Testis (tissue), 3 donors: ENCODE measurements around the gene TSPAN2. TPM values are rescaled to one million over a fixed set of nuclear protein-coding genes. Genes with fewer than 3 reads are reported as not detected.

Experiments
- DNase-seq: peaks from one replicate; pipeline ENCODE4 v3.0.0-alpha.2; 2019
- H3K27ac ChIP-seq, 2 donors: fragments of 200-600 bp; sonication (generic); one replicate each; pipeline ENCODE4 v1.5.1; 2019
- H3K27me3 ChIP-seq: fragments of 200-600 bp; sonication (generic); one replicate; pipeline ENCODE4 v1.5.1; 2019
- H3K36me3 ChIP-seq: fragments of 200-600 bp; sonication (generic); one replicate; pipeline ENCODE4 v1.5.1; 2017; ENCODE audit warnings: low read depth; ENCODE audit errors: missing control alignments
- H3K4me1 ChIP-seq: fragments of 200-600 bp; sonication (generic); one replicate; pipeline ENCODE4 v1.5.1; 2019
- H3K4me3 ChIP-seq, 2 donors: fragments of 200-600 bp; sonication (generic); one replicate each; pipeline ENCODE4 v1.5.1; 2017 to 2019
- H3K9me3 ChIP-seq: fragments of 200-600 bp; sonication (generic); one replicate; pipeline ENCODE4 v1.5.1; 2017
- CTCF ChIP-seq, 3 experiments: fragments of 450-650 bp in 2 of 3; fragments of 200-600 bp in 1 of 3; sonication (generic) in 1 of 3; IDR thresholded peaks; one replicate each; pipeline ENCODE4 v1.5.1; 2016 to 2019; ENCODE audit warnings: antibody characterized with exemption in 3 of 3, mild to moderate bottlenecking in 2 of 3, moderate library complexity in 1 of 3
- POLR2A ChIP-seq: fragments of 450-650 bp; IDR thresholded peaks from one replicate; pipeline ENCODE4 v1.6.1; 2017; ENCODE audit warnings: antibody characterized with exemption, mild to moderate bottlenecking, moderate library complexity
- WGBS, 2 donors: methylation state at CpG; one replicate each; pipeline ENCODE4 v1.1.5; 2018; 5-methylcytosine and 5-hydroxymethylcytosine counted together
- intact Hi-C: fragments of 100-400 bp; cut with DNase I; formaldehyde crosslinking; loops from one replicate; pipeline ENCODE4 v1.15.1; 2023; ENCODE audit warnings: low total_unique reads
- polyA plus RNA-seq: library from polyadenylated mRNA; stranded (reverse); fragments of 350-450 nt; fragmentation: Illumina TruSeq; extraction: RNeasy Lipid Tissue Mini Kit (QIAGEN cat#74804); gene quantifications from one replicate; pipeline ENCODE4 v1.2.3, GENCODE V29; 2014; ENCODE audit warnings: low read depth, low replicate concordance; ENCODE audit not compliant: insufficient read depth
- total RNA-seq, 2 donors: library from RNA; depleted of rRNA; stranded (reverse); fragments of >200 nt; gene quantifications; one replicate each; pipeline ENCODE4 v1.2.3, GENCODE V29; 2016

Gene TSPAN2
- total and polyA plus RNA-seq, 3 donors from 2014 or later = 1.0 to 6.0 (median 1.2) TPM

DNA sequence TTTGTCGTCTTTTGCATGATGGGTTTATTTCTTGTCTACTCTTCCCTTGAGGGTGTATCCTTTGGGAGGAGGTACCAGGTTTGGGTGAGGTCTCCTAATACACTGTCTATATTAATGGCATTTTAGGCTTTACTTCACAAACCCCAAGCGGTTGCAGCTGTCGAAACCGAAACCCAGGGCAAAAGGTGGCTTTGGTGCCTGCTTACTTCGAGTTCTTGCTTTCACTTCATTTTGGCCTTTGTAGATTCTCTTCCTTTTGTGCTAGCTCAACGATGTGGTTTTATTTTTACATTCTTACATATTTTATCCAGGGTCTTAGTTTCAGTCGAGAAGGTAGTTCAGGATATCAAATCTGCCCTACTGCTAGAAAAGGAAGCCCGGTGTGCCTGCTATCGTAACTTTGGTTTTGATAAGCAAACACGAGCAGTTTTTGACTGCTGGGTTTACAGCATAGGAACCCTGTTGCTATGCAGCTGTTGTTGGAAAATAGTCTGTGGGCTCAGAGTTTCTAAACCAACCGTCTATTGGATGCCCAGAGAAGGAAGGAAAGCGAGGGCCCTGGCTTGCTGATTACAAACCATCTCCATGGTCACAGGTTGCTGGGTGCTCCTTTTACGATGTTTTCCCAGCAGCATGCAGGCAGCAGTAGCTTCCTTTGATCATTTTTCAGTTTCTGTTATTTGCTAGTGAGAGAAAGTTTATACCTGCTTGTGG is 9.8 kb upstream of the TSPAN2 start:
- no peak overlapping the region for H3K27ac ChIP-seq
- no peak for TF ChIP-seq CTCF (IDR thresholded peaks at IDR 0.05)
- no peak for TF ChIP-seq POLR2A
- no peaks in the 10 kb centered on the region for H3K27me3 ChIP-seq
- H3K9me3 ChIP-seq = no peaks in the 10 kb centered on the region
- no peaks in the 10 kb centered on the region for H3K36me3 ChIP-seq
- whole genome bisulfite sequencing, 2 donors = 39 to 57% methylated on average over 13 of the region's 13 CpGs
- no peaks in the 10 kb centered on the region for H3K4me1 ChIP-seq
- DNase-seq = no peak
- intact Hi-C loops = no loop called here
- no peak overlapping the region for H3K4me3 ChIP-seq

DNA sequence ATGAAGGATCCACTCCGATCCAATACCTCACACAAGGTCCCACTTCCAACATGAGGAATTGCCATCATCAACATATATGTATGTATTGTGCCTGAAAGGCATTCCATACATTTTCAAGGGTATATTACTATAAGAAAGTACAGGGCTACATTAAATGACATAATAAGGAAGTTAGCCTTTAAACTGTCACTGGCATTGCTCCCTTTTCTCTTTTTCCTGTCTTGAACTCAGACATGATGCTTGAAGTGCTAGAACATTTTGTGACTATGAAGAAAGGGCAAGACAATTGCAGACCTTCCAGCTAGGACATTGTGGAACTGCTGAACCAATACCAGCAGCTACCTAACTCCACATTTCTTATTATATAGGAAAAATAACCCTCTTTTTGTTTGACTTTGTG is 2.9 kb upstream of the TSPAN2 start:
- WGBS, 2 donors = 88 to 96% methylated on average over 1 of the region's 1 CpG

DNA sequence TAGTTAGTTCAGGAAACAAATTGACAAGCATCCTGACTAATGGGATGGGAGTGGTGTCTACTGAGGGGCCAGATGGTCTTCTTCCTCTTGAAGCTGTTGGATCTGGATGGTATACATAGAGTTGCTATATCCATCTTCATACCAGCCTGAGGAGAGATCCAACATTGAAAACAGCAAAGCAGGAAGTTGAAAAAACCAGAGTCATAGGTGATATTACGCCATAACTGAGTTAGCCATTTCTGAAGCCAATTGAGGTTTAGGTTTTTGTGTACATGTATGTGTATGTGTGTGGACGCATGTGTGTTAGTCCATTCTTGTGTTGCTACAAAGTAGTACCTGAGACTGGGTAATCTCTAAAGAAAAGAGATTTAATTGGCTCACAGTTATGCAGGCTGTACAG is 2.3 kb upstream of the TSPAN2 start:
- Histone ChIP-seq H3K4me1 (no peaks in the 10 kb centered on the region), H3K36me3 (no peaks in the 10 kb centered on the region), H3K27me3 (no peaks in the 10 kb centered on the region), H3K4me3 (no peak overlapping the region), H3K27ac (no peak overlapping the region), H3K9me3 (no peaks in the 10 kb centered on the region)
- intact Hi-C loops = no loop called here
- no peak for DNase-seq
- WGBS, 2 donors = 88 to 92% methylated on average over 2 of the region's 2 CpGs
- TF ChIP-seq CTCF (IDR thresholded peaks at IDR 0.05) (no peak), POLR2A (no peak)

More for the DNA sequence above, 2.9 kb upstream of the TSPAN2 start:
- Histone ChIP-seq H3K27ac (no peak overlapping the region), H3K36me3 (no peaks in the 10 kb centered on the region), H3K27me3 (no peaks in the 10 kb centered on the region), H3K4me3 (no peak overlapping the region), H3K4me1 (no peaks in the 10 kb centered on the region), H3K9me3 (no peaks in the 10 kb centered on the region)
- no peak for DNase-seq
- TF ChIP-seq CTCF (IDR thresholded peaks at IDR 0.05) (no peak), POLR2A (no peak)
- intact Hi-C loops = no loop called here

DNA sequence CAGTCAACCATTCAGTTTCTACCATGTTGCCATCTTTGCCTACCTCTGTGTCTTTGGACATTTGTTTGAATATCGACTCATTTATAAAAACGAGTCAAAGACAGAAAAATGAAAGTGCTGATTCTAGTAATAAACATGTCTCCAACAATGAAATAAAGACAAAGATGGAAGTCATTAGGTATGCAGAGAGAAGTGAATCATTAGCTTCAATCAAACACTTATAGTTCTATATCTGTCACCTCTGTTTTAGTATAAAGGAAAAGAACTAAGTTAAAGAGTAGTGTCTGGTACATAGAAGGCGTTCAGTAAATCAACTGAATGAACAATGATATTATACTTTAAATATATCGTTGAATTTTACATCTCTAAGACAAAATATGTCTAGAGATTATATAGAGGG is 1.7 kb upstream of the TSPAN2 start:
- WGBS, 2 donors = 74 to 86% methylated on average over 4 of the region's 4 CpGs
- no peaks in the 10 kb centered on the region for H3K4me1 ChIP-seq
- no peaks in the 10 kb centered on the region for H3K27me3 ChIP-seq
- H3K27ac ChIP-seq = no peak overlapping the region
- intact Hi-C loops = no loop called here
- no peak overlapping the region for H3K4me3 ChIP-seq
- no peak for DNase-seq
- no peaks in the 10 kb centered on the region for H3K9me3 ChIP-seq
- TF ChIP-seq CTCF (IDR thresholded peaks at IDR 0.05) (no peak), POLR2A (no peak)
- no peaks in the 10 kb centered on the region for H3K36me3 ChIP-seq

GRCh38 chr1:115090540-115090939 is 1.2 kb upstream of the TSPAN2 start:
- TF ChIP-seq POLR2A (no peak), CTCF (IDR thresholded peaks at IDR 0.05) (no peak)
- H3K27ac ChIP-seq = peak overlapping the region in 1 of 2 donors; percentile 47
- intact Hi-C loops = no loop called here
- H3K9me3 ChIP-seq = no peaks in the 10 kb centered on the region
- no peaks in the 10 kb centered on the region for H3K27me3 ChIP-seq
- WGBS, 2 donors = 33 to 55% methylated on average over 8 of the region's 8 CpGs
- DNase-seq = no peak
- H3K4me3 ChIP-seq = no peak overlapping the region
- no peaks in the 10 kb centered on the region for H3K4me1 ChIP-seq
- no peaks in the 10 kb centered on the region for H3K36me3 ChIP-seq
